Astrocyte (in vitro differentiated cells and primary cell): Measurements from ENCODE around the gene KIAA1614.

ENCODE experiments used
- CTCF ChIP-seq: IDR thresholded peaks from 2 replicates; pipeline ENCODE4 v1.5.1; 2011; ENCODE audit warnings: low read depth, mild to moderate bottlenecking, inconsistent platforms, low read length, moderate library complexity; ENCODE audit not compliant: insufficient read depth
- EZH2 ChIP-seq: IDR thresholded peaks from 2 replicates; pipeline ENCODE4 v1.6.1; 2012; ENCODE audit warnings: mild to moderate bottlenecking, low read length, inconsistent platforms; ENCODE audit not compliant: insufficient read depth

DNA sequence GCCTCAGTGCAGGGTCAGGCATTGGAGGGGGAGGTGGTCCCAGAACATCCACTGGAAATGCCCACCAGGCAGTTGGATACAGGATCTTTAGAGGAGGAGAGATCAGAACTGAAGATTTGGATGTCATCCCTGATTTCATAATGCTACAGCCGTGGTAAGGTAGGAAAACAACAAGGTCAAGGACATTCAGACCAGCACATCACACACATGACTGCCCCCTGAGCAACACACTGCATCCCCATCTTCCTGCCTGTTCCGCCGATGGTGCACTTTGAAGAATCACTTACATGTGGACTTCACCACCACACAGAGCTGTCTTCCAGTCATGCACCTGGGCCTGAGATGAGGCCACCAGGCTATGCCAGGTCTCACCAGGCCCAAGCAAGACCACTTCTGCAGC is 16.7 kb downstream of the KIAA1614 start:
- TF ChIP-seq EZH2 (no peak), CTCF (no peak)
